ENCODE measurements around the gene CFAP126.
"Not testable (repeated sequence)": the region's sequence is repeated elsewhere in the genome, so short reads cannot be mapped to it uniquely, and the experiment has no call there.

The CFAP126 gene

DNA sequence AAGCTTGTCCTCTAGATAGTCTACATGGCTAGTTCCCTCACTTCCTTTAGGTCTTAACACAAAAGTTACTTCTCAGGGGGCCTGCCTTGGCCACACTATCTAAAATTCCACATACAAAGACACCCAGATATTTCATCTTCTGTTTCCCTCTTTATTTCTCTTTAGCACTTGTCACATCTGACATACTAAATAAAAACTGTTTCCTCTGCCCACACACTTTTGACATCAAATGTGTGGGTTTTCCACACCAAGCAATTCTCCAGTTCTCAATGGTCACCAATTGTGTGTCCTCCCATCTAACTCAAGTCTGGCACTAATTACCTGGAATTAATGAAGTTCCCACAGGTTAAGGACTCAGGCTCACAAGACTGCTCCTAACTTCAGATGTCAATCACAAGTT, 25.5 kb upstream of the CFAP126 start:
- DNase-seq (ENCODE audit: insufficient read length) (no peak), FAIRE-seq (no peak)
- no peak for TF ChIP-seq TAF1 (IDR thresholded peaks at IDR 0.05; ENCODE audit: borderline replicate concordance, low read depth, low read length)
- TF ChIP-seq POLR2A (IDR thresholded peaks at IDR 0.05; ENCODE audit: low read depth, low read length): no peak
- TF ChIP-seq POLR2AphosphoS5 (IDR thresholded peaks at IDR 0.05; ENCODE audit: low read depth, low read length): no peak

DNA sequence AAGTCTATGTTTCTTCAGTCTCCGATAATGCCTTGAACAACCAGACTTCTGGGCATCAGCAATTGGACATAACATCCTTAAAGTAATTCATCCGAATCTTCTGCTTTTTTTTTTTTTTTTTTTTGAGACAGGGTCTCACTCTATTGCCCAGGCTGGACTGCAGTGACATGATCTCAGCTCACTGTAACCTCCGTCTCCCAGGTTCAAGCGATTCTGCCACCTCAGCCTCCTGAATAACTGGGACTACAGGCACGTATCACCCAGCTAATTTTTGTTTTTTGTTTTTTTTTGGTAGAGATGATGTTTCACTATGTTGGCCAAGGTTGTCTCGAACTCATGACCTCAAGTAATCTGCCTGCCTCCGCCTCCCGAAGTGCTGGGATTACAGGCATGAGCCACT, 23.9 kb upstream of the CFAP126 start:
- TF ChIP-seq POLR2A (IDR thresholded peaks at IDR 0.05; ENCODE audit: low read depth, low read length): no peak
- no peak for TF ChIP-seq TAF1 (IDR thresholded peaks at IDR 0.05; ENCODE audit: borderline replicate concordance, low read depth, low read length)
- no peak for TF ChIP-seq POLR2AphosphoS5 (IDR thresholded peaks at IDR 0.05; ENCODE audit: low read depth, low read length)
- no peak for FAIRE-seq
- DNase-seq (ENCODE audit: insufficient read length): no peak

DNA sequence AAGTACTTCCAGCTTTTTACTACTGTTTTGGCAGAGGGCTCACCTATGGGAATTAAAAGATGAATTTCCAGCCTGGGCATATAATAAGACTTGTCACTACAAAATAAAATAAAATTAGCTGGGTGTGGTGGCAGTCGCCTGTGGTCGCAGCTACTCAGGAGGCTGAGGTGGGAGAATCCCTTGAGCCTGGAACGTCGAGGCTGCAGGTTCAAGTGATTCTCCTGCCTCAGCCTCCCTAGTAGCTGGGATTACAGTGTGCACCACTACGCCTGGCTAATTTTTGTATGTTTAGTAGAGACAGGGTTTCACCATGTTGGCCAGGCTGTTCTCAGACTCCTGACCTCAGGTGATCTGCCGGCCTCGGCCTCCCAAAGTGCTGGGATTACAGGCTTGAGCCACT, 23.5 kb upstream of the CFAP126 start:
- not testable (repeated sequence) for FAIRE-seq; DNase-seq (ENCODE audit: insufficient read length)

GRCh38 chr1:161390559-161390858, 22.8 kb upstream of the CFAP126 start:
- DNase-seq (ENCODE audit: insufficient read length) (no peak), FAIRE-seq (no peak)
- TF ChIP-seq POLR2AphosphoS5 (IDR thresholded peaks at IDR 0.05; ENCODE audit: low read depth, low read length): no peak
- TF ChIP-seq TAF1 (IDR thresholded peaks at IDR 0.05; ENCODE audit: borderline replicate concordance, low read depth, low read length): no peak
- TF ChIP-seq POLR2A (IDR thresholded peaks at IDR 0.05; ENCODE audit: low read depth, low read length): no peak

GRCh38 chr1:161389691-161390558, 22.2 kb upstream of the CFAP126 start:
- FAIRE-seq (peak; percentile 98), DNase-seq (ENCODE audit: insufficient read length) (peak; percentile 80)
- TF ChIP-seq POLR2AphosphoS5 (IDR thresholded peaks at IDR 0.05; ENCODE audit: low read depth, low read length): peak; percentile 72; the same call in 1 of the 2 replicates
- TF ChIP-seq POLR2A (IDR thresholded peaks at IDR 0.05; ENCODE audit: low read depth, low read length): peak; percentile 66; the same call in 1 of the 2 replicates
- no peak; the same call in 1 of the 2 replicates for TF ChIP-seq TAF1 (IDR thresholded peaks at IDR 0.05; ENCODE audit: borderline replicate concordance, low read depth, low read length)

DNA sequence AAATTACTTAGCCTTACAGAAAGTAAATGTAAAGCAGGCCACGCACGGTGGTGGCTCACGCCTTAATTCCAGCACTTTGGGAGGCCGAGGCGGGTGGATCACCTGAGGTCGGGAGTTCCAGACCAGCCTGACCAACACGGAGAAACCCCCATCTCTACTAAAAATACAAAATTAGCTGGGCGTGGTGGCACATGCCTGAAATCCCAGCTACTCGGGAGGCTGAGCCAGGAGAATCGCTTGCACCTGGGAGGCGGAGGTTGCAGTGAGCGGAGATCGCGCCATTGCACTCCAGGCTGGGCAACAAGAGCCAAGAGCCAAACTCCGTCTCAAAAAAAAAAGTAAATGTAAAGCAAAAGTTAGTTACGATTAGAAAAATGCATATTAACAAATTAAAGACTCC, 21.5 kb upstream of the CFAP126 start:
- not testable (repeated sequence) for DNase-seq (ENCODE audit: insufficient read length); FAIRE-seq

GRCh38 chr1:161388639-161389038, 21.0 kb upstream of the CFAP126 start:
- DNase-seq (ENCODE audit: insufficient read length) (no peak), FAIRE-seq (no peak)
- TF ChIP-seq POLR2A (IDR thresholded peaks at IDR 0.05; ENCODE audit: low read depth, low read length) (no peak), TAF1 (IDR thresholded peaks at IDR 0.05; ENCODE audit: borderline replicate concordance, low read depth, low read length) (no peak), POLR2AphosphoS5 (IDR thresholded peaks at IDR 0.05; ENCODE audit: low read depth, low read length) (no peak)

DNA sequence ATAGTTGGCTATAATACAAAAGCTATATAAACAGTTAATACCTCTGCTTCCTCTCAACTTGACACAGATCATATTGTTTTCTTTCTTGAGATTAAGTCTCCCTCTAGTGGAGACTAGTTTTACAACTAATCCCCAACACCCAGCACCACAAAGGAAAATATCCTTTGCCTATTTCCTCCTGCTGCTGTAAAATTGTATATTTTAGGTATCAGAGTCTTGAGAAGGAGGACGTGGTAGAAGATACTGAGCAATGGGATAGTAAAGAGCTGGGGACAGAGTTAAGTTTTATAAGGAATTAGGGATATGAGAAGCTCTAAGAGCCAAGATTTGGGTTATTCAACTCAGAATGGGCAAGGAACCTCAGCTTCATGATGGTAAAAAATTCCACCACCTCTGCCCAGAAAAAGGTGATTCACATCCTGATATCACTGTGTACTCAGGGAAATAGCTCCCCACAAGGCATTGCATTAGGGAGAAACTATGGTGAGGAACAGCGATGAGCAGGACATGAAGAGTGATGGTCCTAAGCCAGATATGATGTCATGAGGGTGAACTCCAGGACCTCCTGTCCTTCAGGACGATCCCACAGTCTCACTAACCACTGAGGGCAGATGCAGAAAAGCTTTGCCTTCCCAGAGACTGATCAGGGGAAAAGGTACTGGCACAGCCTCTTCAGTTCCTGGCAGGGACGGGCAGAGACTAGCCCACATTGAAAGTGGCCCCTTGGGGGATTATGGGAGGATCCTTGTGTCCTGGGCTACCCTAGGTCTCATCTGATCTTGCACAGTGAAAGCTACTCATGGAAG, 14.7 kb upstream of the CFAP126 start:
- peak; percentile 83 for FAIRE-seq
- DNase-seq (ENCODE audit: insufficient read length): no peak
- no peak for TF ChIP-seq TAF1 (IDR thresholded peaks at IDR 0.05; ENCODE audit: borderline replicate concordance, low read depth, low read length)
- no peak for TF ChIP-seq POLR2A (IDR thresholded peaks at IDR 0.05; ENCODE audit: low read depth, low read length)
- TF ChIP-seq POLR2AphosphoS5 (IDR thresholded peaks at IDR 0.05; ENCODE audit: low read depth, low read length): no peak

- FAIRE-seq (no peak), DNase-seq (ENCODE audit: insufficient read length) (no peak)
- TF ChIP-seq TAF1 (IDR thresholded peaks at IDR 0.05; ENCODE audit: borderline replicate concordance, low read depth, low read length) (no peak), POLR2A (IDR thresholded peaks at IDR 0.05; ENCODE audit: low read depth, low read length) (no peak), POLR2AphosphoS5 (IDR thresholded peaks at IDR 0.05; ENCODE audit: low read depth, low read length) (no peak)
Observed at GRCh38 chr1:161381707-161382106, 14.0 kb upstream of the CFAP126 start.

DNA sequence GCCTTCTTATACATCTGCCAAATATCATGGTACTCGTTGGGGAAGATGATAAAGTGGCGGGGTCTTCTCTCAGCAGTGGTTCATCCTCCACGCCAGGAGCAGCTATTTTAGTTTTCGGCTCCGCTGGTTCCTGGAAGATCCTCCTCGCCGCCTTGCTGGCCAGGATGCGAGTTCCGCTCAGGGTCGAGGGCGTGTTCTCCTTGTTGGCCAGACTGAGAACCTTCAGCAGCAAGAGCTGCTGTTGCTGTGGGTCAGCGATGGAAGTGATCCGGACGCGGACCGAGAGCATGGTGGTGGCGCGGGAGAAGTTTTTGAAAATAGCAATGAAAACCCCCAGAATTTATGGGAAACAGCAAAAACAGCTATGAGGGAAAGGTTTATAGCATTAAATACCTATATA, 11.4 kb upstream of the CFAP126 start:
- FAIRE-seq (no peak), DNase-seq (ENCODE audit: insufficient read length) (no peak)
- no peak for TF ChIP-seq POLR2AphosphoS5 (IDR thresholded peaks at IDR 0.05; ENCODE audit: low read depth, low read length)
- no peak for TF ChIP-seq POLR2A (IDR thresholded peaks at IDR 0.05; ENCODE audit: low read depth, low read length)
- TF ChIP-seq TAF1 (IDR thresholded peaks at IDR 0.05; ENCODE audit: borderline replicate concordance, low read depth, low read length): no peak

GRCh38 chr1:161378014-161378413, 10.3 kb upstream of the CFAP126 start:
- DNase-seq (ENCODE audit: insufficient read length) (no peak), FAIRE-seq (no peak)
- TF ChIP-seq TAF1 (IDR thresholded peaks at IDR 0.05; ENCODE audit: borderline replicate concordance, low read depth, low read length) (no peak), POLR2A (IDR thresholded peaks at IDR 0.05; ENCODE audit: low read depth, low read length) (no peak), POLR2AphosphoS5 (IDR thresholded peaks at IDR 0.05; ENCODE audit: low read depth, low read length) (no peak)

DNA sequence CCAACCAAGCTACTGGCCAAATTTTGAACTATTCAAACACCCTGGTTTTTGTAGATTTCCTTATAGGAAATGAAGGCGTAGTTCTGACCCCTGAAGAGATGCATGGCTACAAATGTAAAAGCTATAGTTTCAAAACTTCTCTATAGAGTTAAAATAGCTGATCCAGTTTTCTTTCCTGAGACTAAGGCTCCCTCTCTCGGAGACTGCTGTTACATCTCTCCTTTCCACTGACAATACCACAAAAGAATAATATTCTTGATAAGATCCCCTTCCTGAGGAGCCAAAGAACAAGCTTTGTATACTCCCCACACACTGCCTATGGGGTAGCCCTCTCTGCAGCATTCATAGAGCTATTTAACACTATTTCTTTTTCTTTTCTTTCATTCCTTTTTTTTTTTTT, 6.7 kb upstream of the CFAP126 start:
- TF ChIP-seq POLR2A (IDR thresholded peaks at IDR 0.05; ENCODE audit: low read depth, low read length): no peak
- TF ChIP-seq TAF1 (IDR thresholded peaks at IDR 0.05; ENCODE audit: borderline replicate concordance, low read depth, low read length): no peak
- no peak for TF ChIP-seq POLR2AphosphoS5 (IDR thresholded peaks at IDR 0.05; ENCODE audit: low read depth, low read length)
- FAIRE-seq: no peak
- no peak for DNase-seq (ENCODE audit: insufficient read length)

Data from GM12892 (cell line).